SU-DHL-6 (cell line): ENCODE results near the gene PDE9A.

Experiments
- CTCF ChIP-seq: fragments of 200-600 bp; sonication (generic); IDR thresholded peaks from one replicate; pipeline ENCODE4 v1.5.1; 2017; ENCODE audit warnings: antibody characterized with exemption, mild to moderate bottlenecking, low read length, moderate library complexity; ENCODE audit not compliant: insufficient read depth, poor library complexity, severe bottlenecking
- EZH2phosphoT487 ChIP-seq: fragments of 200-600 bp; sonication (generic), shearing (Covaris generic); conservative IDR thresholded peaks from 2 replicates; pipeline ENCODE4 v1.6.1; 2018; ENCODE audit warnings: mild to moderate bottlenecking, antibody characterized with exemption, low read length, moderate library complexity, mixed read lengths

- TF ChIP-seq CTCF = no peak
- TF ChIP-seq EZH2phosphoT487 = no peak
These were observed 9.9 kb downstream of the PDE9A start for GRCh38 chr21:42663200-42663750.
